NCI-H510A treated with DMSO at 0.1 percent for 48 hours (cell line): ENCODE measurements around the gene OSBPL6.
"Not testable (repeated sequence)": the region's sequence is repeated elsewhere in the genome, so short reads cannot be mapped to it uniquely, and the experiment has no call there.

ENCODE experiments used
- DNase-seq: peaks from one replicate; lab custom pipeline; 2025; lab: John Stamatoyannopoulos, UW

Gene OSBPL6

DNA sequence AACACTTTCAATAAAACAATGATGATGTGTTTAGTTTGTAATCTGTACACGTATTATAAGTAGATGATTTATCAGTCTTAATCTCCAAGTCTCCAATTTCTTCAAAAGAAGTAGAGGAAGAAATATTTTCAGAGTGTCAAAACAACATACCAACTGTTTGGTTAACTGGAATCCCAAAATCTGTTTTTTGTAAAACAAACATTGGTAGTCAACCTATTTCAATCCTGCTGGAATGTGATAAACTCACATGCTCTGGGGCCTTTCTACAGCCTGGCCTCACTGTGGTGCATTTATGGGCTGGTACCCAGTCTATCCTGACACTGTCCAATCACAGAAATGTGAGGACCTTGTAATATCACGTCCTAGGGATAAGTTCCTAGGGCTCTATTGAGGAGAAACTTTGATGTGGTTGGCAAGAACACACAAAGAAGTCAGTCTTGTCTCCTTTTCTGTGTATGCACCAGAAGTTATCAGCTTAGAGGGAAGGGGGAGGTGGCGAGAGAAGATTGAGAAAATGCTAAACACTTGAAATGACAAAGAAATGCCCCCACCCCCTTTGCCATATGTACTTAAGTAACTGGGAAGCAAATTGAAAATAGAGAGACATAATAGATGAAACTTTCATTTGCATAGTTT is 209.5 kb downstream of the OSBPL6 start:
- no peak for DNase-seq

- DNase-seq = peak; percentile 84
Observed at GRCh38 chr2:178404368-178404767, 210.1 kb downstream of the OSBPL6 start.

- no peak for DNase-seq
Observed at GRCh38 chr2:178409261-178409660, 214.9 kb downstream of the OSBPL6 start.

DNA sequence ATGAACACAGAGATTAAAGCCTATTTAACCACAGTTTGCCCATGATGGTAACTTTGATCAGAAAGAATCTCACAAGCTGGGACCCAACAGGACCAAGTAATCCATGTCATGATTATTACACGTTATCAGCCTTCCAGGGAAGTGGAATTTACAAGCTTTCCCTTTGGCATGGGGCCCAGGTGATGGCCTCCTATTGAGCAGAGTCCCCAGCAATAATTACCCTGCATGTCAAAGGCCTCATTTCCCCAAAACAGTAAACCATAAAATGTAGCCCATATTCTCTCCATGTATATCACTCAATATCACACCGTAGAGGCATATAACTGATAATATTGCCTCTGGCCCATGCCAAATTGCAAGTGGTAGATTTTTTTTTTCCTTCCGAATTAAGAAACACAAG is 217.7 kb downstream of the OSBPL6 start:
- DNase-seq = no peak

- not testable (repeated sequence) for DNase-seq
Observed at GRCh38 chr2:178412453-178412852, 218.1 kb downstream of the OSBPL6 start.

DNA sequence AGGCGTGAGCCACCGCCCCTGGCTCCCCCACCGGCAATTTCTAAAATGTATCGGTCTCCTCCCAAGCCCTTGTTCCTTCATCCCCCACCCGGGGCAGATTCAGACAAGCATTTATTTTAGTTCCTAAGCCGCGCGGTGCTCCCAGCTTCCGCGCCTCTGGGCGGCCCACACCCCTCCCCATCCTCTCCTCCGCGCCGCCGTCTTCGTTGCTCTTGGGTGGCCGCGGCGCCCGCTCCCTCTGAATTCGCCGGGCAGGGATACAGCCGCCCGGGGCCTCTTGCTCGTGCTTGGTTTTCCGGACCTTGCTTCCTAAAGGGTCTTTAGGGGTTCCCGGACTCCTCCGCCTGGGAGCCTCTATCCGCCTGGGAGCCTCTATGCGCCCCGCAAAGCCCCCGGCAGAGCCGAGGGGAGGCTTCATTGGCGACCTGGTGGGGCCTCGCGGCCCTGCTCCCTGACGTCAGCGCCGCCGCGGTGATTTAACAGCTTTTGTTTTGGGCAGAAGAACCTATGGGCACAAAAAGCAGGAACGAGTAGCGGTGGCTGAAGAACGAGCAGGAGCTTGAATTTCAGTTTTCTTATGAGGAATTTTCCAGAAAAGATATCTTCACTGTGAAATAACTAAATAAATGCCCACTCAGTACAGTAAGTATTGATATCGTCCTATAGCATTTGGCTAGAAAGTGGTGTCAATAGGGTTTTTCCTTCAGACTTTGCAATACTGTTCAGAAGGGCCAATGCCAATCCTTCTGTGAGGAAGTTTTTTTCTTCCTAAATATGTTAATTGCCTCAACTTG is 219.4 kb downstream of the OSBPL6 start:
- DNase-seq = peak; percentile 99

DNA sequence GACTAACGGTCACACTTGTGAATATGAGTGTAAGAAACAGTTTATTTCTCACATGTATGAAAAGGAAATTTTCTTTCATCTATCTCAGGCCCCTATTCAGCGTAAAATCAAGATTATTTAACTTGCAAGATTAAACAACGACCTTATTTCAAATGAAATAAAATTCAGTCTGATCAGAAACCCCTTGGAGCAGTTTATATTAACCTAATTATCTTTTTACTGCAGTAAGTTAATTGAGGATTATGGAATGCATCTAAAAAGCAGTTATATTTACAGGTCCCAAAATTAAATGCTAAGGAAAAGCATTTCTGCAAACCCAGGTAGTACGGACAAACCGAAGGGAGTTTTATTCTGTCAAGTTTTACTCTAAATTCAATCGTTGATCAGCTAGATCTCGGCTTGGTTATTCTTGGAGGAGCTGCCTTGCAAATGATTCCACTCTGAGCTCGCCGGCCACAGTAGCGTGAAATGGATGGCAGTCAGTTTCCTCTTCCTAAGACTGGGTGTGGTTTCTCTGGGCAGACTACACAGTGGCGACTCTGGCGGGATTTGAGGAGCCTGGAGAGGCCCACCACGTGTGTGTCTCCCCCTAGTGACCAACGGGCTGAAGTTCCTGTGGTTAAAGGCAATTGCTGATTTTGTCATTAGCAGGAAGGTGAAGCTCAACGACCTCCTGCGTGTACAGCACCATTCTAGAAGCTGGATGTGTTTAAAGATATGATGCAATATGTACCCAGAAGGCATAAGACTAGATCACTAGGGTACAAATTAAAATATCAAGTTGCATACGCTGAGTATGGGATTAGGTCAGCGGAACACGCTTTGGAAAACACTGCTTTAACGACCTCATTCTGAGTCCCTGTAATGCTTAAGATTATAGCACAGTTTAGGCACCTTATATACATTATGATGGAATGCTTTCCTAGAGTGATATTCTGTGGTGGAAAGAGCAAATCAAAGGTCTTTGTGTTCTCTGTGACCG is 220.2 kb downstream of the OSBPL6 start:
- DNase-seq = peak; percentile 100

DNA sequence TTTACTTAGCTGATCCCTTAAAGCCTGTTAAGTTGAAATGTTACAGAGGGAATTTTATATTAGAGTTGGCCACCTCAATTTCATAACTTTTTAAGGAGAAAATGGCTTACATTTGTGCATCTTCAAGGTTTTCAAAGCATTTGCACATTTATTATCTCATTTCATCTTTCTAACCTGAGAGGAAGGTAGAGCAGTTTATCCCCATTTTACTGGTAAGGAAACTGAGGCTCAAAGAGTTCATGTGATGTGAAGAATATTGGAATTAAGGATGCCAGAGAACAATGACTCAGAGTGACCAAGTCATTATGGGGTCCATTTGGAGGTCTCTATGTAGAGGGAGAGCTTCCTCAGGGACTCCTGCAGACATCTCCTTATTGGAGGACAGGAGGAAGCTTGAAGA is 221.7 kb downstream of the OSBPL6 start:
- DNase-seq = no peak

- no peak for DNase-seq
Observed at GRCh38 chr2:178417916-178418315, 223.6 kb downstream of the OSBPL6 start.

- DNase-seq = no peak
Observed at GRCh38 chr2:178418426-178418825, 224.1 kb downstream of the OSBPL6 start.

DNA sequence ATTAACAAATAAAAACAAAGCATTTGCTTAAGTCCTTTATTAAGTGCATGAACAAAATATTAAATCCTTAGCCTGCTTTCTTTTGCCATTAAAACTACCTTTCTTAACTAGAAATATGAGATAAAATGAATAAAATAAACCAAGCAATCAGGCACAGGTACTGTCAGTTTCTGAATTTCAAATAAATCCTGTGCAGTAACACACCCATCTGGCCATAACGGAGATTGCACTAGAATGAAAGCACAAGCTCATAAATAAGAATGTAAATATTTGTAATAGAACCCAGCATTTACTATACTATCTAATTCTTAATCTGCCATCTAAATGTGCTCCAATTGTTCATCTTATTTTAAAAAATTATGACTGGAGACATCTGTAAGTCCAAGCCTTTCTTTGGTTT is 224.8 kb downstream of the OSBPL6 start:
- DNase-seq = peak; percentile 80

- DNase-seq = no peak
Observed at GRCh38 chr2:178420463-178420999, 226.2 kb downstream of the OSBPL6 start.

GRCh38 chr2:178422097-178422496 is 227.8 kb downstream of the OSBPL6 start:
- DNase-seq = no peak

DNA sequence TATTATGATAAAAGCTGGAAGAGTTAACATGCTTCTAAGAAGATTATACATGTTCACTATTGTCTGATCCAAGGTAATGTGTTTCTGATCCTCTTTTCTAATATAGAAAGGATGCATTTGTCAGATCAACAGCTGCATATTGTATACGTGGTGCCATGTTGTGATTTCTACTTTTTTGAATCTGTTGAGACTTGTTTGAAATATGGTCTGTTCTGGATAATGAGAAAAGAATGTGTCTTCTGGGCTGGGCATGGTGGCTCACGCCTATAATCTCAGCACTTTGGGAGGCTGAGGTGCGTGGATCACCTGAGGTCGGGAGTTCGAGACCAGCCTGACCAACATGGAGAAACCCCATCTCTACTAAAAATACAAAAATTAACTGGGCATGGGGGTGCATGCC is 229.4 kb downstream of the OSBPL6 start:
- not testable (repeated sequence) for DNase-seq

DNA sequence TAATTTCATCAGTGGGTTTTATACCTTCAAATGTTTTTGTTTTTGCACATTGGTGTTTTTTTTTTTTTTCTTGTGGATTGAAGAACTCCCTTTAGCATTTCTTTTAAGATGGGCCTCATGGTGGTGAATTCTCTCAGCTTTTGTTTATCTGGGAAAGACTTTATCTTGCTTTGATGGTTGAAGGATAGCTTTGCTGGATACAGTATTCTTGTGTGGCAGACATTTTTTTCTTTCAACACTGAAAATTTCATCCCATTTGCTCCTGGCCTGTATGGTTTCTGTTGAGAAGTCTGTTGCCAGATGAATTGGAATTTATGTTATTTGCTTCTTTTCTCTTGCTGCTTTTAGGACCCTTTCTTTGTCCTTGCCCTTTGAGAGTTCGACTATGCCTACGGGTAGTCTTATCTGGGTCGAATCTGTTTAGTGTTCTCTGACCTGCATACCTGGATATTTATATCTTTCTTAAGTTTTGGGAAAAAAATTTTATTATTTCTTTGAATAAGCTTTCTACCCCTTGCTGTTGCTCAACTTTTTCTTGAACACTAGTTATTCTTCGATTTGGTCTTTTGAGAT is 231.0 kb downstream of the OSBPL6 start:
- DNase-seq = no peak

DNA sequence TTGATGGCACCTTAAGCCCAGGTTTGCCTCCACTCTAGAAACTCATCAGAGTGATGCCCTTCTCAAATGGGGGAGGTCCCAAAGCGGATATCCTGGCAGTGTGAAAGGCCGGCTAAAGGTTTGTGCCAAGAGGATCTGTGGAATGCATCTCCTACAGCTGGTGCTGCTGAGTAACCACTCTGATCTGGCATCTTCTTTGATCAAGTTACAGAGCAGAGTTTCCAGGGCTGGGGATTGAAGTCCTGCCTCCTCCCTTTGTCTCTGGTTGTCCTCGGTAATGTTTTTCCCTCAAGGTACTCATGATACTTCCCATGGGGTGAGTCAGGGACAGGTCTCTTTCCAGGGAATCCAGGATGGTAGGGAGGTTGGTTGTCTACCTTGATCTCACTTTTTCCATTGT is 232.1 kb downstream of the OSBPL6 start:
- no peak for DNase-seq

- DNase-seq = no peak
Observed at GRCh38 chr2:178427458-178427857, 233.1 kb downstream of the OSBPL6 start.

DNA sequence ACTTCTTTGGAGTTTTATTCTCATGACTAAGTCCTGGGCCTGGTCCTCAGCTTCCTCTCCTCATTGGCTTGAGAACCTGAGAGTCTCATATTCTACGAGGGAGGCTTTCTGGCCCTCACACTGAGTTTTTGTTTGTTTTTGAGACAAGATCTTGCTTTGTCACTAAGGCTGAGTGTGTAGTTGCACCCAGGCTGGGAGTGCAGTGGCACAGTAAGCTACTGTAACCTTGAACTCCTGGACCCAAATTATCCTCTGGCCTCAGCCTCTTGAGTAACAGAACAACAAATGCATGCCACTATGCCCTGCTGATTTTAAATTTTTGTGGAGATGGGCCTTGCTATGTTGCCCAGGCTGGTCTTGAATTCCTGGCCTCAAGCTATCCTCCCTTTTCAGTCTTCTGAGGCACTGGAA is 234.1 kb downstream of the OSBPL6 start:
- DNase-seq = no peak

- DNase-seq = no peak
Observed at GRCh38 chr2:178429336-178429735, 235.0 kb downstream of the OSBPL6 start.

- no peak for DNase-seq
Observed at GRCh38 chr2:178436662-178437061, 242.3 kb downstream of the OSBPL6 start.

DNA sequence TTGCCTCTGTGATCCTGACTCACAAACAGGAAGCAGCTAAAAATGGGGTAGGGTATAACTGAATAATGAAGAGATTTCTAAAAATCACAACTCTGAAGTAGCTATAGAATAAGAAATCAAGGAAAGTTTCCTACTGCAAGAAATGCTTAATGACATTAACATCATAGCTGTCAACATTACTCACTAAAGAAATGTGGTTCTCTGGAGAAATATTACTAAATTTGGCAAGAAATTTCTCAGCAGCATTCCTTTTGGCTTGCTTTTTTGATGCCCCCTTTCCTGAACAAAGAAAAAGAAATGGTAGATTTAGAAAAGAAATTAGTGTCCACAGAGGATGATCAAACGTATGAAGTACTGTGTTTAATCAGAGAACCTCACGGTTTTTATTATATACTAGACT is 247.1 kb downstream of the OSBPL6 start:
- no peak for DNase-seq
